Right hindlimb (tissue), 1 donor: ENCODE measurements around the gene POLR1G.

Experiments
- DNase-seq: peaks from one replicate; pipeline ENCODE4 v3.0.0-alpha.2; 2018

POLR1G gene

DNA sequence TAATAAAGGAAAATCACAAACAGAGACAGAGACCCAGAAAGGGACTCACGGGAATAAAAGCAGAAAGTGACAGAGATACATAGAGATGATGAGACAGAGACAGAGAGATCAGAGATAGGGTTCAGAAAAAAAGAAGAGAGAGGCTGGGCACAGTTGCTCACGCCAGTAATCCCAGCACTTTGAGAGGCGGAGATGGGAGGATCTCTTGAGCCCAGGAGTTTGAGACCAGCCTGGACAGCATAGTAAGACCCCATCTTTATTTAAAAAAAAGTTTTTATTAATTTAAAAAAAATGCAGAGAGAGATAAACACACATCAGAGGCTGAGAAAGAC is 41.9 kb downstream of the POLR1G start:
- DNase-seq = no peak

DNA sequence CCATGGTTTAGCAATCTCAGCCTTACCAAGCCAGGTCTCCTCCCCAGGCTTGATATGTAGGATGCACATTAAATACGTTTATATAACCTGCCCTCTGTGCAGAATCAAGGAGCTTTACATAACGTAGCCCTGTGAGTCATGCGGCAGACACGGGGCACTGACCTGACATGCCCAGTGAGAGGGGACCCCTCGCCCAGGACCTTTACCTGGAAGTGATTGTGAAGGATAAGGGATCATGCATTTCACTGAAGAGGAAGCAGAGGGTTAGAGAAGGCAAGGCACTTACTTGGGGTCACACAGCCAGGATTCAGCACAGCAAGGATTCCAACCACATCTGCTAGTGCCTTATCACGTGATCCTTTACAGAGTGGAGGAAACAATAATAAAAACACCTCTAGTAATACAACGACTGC is 42.4 kb downstream of the POLR1G start:
- DNase-seq = no peak

DNA sequence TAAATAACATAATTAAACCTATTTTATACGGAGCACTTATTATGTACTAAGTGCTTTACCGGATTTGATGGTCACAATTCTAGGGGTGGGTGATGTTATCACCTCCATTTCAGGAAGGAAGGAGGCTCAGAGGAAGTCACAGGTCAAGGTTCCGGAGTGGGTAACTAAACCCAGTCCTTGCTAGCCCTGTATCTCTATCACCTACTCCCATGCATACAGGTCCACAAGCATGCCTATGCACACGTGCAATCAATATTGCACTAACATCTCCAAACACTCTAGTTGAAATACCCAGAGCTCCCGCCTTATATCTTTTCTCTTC is 43.5 kb downstream of the POLR1G start:
- DNase-seq = no peak

DNA sequence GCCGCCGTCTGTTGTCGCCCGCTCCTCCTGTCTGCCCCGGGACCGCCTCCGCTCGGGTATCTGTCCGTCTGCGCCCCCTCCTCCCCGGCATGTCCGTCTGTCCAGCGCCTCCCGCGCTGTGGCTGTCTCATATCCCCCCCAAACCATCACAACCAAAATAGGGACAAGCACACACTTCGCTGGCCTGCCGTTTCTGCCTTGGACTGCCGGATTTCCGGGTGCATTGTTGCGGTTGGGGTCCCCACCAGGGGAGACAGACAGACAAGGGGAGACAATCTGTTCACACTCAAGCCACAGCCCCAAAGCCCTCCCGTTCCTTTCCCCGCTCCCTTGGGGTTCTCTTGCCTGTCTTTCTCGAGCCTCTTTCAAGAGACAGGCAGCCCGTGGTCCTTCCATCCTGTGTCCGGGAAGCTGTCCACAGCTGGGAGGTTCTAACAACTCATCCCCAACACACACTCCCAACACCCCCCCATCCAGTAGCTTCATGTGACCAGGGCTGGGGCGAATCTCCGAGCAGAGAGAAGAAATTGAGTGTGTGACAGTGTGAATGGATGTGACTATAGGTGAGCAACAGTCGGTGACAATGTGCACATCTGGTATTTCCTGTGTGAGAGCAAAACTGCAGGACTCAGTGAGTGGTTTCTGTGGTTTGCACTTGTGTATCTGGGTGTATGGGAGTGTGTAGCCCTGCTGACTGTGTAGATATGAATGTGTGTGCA is 44.8 kb downstream of the POLR1G start:
- peak; percentile 77 for DNase-seq

DNA sequence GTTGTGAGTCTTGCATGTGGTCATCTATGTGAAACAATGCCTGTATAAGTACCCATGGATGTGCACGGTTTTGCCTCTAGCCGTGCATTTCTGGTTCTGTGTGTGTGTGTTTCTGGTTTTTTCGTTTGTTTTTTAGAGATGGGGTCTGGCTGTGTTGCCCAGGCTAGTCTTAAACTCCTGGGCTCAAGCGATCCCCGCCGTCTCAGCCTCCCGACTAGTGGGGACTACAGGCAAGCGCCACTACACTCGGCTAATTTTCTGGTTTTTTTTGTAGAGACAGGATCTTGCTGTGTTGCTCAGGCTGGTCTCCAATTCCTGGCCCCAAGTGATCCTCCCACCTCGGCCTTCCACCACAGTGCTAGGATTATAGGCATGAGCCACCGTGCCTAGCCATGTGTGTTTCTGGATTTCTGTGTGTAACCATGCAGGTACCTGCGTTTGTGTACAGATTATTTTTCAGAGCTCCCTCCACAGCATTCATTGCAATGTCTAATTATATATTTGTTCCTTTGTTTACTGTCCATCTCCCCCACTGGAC is 45.5 kb downstream of the POLR1G start:
- DNase-seq = no peak

DNA sequence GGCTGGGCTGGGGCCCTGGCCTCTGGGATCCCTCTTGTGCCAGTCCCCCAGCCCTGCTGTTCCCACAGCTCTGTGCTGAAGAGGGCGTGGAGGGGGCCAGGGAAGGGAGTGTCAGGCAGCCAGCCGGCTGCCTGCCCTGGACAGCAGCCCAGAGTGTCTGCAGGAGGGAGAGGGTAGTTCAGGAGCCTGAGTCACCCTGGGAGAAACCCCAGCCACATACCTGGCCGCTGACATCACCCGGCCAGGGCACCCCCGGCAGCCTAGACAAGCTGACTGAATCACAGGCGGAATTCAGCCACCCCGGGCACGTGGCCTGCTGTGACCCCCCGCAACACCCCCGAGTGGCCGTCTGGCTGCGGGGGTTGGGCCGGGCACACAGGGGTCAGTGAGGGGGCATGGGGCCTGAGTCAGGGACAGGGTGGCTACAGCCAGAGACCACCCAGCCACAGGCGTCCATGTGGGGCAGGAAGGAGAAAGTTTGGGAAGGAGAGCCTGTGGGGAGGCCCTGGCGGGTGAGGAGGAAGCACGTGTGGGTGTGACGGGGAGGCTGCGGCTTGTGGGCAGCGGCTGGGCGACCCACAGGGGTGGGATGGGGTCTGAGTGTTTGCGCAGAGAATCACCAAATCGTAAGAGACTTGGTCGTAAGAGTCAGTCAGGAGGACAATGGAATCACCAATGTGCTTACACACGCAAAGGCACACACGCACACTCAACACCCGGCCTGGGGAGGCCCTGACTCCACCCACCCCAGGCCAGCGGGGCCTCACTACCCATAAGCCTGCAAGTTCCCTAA is 49.5 kb downstream of the POLR1G start:
- DNase-seq = peak; percentile 96

DNA sequence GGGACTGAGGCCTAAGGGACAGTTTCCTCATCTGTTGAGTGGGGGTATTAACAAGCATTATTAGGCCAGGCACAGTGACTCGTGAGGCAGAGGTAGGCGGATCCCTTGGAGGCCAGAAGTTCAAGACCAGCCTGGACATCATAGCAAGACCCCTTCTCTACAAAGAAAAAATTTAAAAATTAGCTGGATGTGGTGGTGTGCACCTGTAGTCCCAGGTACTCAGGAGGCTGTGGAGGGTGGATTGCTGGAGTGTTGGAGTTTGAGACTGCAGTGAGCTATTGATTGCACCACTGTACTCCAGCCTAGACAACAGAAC is 50.0 kb downstream of the POLR1G start:
- no peak for DNase-seq

DNA sequence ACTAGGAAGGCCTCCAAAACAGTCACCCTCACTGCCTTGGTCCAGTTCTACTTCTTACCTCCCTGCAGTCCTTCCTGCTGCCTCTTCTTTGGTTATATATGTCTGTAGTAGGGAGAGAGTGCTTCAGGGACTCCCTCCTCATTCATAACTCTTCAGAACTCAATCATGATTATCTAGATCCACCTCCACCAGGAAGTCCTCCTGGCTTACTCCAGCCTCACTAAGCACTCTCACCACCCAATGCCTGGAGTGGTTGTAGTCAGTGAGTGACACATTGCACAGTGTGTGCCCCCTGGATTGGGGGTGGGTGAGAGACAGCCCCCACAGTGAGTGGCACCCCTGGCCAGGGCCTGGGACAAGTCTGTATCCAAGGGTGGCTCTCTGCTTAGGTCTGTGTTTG is 51.3 kb downstream of the POLR1G start:
- DNase-seq = no peak
